Nucleus accumbens (tissue), 56 donors: ENCODE measurements around the gene TPH2.
A peak's percentile ranks its signal among the peaks of the same experiment; 100 is the strongest.

ENCODE experiments used
- DNase-seq, 56 donors: peaks; one replicate each; lab custom pipeline; 2025; lab: John Stamatoyannopoulos, UW

TPH2 gene

DNA sequence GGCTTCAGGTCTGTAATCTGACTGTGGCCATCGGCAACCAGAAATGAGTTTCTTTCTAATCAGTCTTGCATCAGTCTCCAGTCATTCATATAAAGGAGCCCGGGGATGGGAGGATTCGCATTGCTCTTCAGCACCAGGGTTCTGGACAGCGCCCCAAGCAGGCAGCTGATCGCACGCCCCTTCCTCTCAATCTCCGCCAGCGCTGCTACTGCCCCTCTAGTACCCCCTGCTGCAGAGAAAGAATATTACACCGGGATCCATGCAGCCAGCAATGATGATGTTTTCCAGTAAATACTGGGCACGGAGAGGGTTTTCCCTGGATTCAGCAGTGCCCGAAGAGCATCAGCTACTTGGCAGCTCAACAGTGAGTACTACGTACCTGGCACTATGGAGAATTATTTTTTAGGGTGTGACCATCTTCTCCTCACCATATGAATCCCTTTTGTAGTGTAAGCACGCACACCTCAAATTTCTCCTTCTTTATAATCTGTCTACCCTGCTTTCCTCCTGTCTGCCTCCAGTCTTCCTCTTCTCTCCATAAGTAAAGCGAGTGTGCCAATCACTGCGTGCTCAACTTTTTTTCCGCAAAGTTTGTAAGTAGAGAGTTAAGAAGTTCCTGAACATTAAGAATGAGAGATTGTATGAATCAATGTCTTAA lies at the start of gene TPH2:
Gene TPH2 (plus strand): TSS at position 118 of the 658 bp plus-strand sequence. CDS start 142 bp downstream, at position 260.
- DNase-seq = peak in 28 of 56 donors; percentile 1 to 57 (median 12)

DNA sequence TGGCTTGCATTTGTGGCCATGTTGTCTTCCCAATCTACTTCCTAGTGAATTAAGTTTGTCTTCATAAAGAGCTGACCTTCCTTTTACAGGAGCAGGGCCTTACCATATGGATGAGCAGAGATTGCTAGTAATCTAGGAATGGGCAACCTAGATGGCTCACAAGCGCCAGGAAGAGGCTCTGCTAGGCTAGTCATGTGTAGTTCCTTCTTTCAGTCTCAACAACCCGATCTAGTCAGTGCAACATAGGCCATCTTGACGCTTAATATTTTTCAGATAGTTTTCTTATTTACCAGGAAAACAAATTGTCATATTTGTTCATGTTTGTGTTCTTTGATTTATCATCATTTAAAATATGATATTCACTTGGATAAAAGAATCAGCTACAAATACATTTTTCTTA lies 48.2 kb upstream of the TPH2 start:
- no peak for DNase-seq

DNA sequence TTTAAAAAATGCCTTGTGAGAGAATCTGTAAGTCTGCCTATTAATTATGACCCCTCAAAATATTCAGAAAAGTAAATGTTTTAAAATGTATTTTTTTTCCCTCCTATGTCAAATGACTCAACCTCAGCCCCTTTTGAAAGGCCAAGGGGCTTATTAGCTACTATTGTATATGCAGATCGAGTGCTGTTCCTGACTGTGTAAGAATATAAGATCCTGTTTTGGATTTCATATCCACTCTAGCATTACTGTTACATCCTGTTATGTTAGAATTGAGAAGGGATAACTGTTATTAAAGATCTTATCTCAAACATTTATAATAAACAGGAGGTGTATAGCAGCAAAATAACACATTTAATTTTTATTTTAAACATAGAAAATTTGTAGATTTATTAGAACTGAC lies 46.6 kb upstream of the TPH2 start:
- no peak for DNase-seq

DNA sequence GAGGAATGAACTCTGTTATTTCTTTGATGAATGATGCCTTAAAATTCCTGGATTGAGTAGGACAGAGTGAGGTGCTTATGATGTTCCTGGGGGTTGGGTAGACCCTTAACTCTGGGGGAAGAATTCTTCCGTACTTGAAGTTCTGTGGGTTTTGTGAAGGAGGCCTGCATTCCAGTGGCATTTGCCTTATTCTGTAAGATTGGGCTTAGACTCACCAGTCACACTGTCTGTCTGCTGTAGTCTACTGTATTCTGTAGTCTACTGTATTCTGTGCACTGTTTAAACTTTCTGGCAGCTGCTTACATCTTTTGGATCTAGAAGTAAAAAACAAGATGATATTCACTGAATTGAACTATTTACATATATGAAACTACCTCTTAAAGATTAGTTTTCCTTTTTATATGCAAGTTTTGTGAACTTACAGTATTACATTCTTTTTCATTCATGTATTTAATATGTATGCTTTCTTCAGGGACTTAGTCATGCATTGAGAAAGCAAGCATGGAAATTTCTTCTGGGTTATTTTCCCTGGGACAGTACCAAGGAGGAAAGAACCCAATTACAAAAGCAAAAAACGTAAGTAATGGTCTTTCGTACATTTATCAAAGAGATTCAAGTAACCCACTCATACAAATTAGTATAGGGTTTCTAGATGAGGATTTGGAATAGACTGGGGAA lies 42.3 kb upstream of the TPH2 start:
- no peak for DNase-seq

DNA sequence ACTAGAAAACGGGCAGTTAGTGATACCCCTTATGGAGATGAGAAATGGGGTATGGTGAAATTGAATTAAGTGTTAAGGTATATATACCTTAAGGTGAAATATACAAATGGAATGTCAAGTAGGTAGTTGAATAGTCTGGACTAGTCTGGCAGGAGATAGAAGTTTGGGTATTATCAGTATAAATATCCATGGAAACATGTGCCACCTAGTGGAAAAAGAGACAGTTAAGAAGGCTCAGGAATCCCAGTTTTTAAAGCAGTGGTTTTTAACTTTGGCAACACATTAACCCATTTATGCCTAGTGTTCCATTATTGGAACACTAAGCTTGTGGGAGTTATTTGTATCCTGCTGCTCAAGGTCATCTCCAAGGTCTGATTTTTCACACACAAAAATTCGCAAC lies 38.6 kb upstream of the TPH2 start:
- no peak for DNase-seq

DNA sequence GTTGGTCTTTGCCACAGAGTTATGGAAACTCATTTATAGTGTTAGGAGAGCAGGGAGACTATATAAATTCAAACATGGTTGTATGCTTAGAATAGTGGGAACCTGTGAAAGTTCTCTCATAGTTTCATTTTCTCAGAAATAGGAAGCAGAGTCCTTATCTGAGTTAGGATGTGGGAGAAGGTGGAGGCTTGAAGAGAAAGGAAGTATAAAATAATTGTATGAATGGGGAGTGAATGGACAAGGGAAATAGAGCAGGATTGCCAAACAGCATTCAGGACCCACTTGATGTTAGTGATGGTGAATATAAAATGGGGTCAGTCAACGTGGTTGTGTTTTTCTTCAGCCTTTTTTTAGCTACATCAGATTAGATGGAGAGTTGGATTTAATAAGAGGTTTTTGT lies 34.0 kb upstream of the TPH2 start:
- DNase-seq = no peak

DNA sequence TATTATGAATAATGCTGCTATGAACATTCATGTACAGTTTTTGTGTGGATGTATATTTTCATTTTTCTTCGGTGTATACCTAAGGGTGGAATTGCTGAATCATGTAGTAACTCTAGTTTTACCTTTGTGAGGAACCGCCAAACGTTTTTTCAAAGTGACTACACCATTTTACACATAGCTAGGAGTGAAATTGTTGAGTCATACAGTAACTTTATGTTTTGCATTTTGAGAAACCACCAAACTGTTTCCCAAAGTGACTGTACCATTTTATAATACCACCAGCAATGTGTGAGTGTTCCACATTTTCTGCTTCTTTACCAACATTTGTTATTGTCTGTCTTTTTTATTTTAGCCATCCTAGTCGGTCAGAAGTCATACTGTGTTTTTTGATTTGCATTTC lies 3.1 kb upstream of the TPH2 start:
- no peak for DNase-seq

DNA sequence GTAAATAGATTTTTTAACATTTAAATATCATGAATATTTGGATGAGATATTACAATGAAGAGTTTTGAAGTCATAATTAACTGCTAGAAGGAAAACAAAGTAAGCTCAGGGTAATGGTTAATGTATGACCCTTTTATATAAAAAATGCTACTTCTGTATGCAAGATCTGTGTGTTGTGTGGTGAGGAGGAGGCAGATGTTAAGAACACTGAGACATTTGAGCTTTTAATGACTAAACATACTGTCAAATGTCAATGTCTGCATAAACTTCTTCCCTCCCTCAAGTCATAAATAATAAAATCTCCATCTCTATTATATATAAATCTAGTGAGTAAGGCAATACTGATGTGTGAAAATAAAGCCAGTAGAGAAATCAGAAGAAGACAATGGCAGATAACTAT lies 1.4 kb downstream of the TPH2 start:
- no peak for DNase-seq

DNA sequence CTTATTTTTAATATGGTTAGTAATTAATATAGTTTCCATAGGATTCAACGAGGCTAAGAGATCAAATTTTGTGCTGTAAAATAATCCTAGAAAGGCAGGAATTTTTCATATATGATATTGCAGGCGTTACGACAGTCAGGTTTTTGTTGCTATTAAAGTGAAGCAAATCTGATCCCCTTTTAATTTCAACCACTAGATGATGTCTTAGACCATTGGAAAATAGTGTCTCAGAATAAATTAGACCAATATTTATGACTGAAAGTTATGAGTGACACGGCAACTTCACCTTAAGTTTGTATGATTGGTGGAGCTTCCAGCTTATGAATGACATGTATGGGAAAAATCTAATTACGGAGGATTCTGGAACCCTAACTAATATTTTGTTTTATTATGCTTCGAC lies 2.5 kb downstream of the TPH2 start:
- no peak for DNase-seq

DNA sequence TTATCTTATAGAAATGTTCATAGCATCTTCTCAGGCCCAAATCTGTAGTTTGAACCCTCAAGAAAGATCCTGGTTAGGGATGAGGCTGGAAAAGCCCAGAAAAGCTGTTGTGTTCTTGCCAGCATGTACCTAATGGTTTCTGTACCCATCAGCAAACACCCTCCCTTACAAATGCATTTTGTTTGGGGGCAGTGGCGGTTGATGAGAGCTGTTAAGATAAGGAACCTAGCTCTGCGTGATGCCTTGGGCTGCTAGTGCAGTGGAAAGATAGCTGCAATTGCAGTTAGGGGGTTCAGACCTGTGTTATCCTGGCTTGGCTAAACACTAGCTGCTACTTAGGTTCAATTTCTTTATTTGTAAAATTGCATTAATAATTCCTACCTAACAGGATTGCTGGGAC lies 3.6 kb downstream of the TPH2 start:
- DNase-seq = no peak

DNA sequence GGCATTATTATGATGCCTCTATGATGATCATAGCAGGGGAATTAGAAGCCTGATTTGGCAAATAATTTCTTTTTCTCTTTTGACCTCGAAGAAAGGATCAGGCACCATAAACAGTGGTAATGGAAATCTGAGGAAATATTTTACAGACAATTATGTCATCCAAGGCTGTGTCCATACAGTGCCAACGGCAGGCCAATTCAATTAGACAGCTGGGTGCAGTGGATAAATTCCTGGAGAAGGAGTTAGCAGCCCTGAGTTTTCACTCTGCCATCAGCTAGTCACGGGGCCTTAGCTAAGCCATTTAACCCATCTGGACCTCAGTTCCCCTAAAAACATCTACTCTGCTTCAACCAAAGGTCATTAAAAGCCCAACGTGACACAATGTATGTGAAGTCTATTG lies 4.1 kb downstream of the TPH2 start:
- DNase-seq = no peak

DNA sequence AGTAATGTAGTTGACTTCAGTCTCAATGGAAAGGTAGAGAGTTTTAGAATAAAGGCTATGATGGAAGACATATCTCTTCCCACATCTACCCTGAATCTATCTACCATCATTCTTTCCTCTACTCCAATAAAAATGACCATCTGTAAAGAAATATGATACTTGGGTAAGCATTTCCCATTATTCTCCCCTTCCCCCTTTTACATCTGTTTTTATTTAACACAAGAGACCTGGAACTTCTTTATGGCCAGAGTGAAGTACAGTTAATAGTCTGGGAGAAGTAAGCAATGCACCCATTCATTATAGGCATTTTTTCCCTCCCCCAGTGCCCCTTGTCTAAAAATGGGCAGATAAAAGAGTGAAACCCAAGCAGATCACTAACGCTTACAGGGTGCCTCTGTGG lies 6.5 kb downstream of the TPH2 start:
- DNase-seq = no peak

DNA sequence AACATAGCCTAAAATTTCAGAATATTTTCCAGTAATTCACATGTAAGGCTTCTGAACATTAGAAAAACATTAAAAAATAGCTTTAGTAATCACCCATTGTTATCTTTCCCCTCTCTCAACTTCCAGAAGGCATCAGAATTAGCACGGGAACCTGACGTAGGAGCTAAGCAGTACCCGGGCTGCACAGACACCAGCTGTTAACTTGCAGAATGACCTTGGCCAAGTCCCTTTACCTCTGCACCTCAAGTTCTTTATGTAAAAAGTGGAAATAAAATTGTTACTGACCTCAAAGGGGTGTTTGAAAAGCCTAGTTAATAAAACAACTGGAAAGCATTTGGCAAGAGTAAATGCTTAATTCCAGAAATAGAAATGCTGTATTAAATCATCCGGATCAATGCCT lies 7.2 kb downstream of the TPH2 start:
- no peak for DNase-seq

DNA sequence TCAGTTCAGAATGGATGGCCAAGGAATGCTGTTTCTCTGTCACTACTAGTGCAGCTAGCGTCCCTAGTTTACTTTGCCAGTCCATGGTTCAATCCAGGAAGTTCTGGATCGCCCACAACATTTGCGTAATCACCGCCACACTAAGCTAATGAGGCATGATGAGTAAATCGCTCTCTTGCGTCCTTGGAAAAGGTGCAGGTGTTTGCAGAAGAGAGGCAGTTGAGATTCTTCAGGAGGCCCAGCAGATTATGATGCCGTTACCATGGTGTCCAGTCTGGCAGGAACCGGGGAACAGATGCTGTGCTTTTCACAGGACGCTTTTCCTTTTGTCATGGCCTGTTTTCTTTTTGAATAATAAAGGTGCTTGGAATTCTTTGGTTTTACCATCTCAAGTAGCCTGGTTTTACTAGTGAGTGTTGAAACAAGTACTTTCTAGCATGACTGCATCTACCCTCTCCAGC lies 9.0 kb downstream of the TPH2 start:
- DNase-seq = peak in 4 of 56 donors; percentile 1 to 4 (median 2)

DNA sequence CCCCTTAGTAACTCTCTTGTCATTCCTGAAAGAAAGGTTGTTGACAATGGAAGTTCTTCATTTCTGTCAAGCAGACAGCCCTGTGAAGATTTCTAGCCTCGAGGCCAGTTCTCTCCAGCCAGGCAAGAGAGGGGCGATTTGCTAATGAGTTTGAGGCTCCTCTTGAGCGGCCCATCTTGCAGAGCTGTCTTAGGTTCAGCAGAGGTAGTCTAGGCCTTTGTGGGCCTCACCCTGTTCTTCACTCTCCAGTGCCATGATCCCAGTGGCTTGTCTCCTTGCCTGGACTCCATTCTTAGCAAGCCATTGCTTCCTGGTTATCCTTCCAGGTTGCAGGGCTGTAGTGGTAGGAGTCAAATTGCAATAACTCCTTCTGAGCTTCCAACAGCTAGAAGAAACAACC lies 9.7 kb downstream of the TPH2 start:
- no peak for DNase-seq

DNA sequence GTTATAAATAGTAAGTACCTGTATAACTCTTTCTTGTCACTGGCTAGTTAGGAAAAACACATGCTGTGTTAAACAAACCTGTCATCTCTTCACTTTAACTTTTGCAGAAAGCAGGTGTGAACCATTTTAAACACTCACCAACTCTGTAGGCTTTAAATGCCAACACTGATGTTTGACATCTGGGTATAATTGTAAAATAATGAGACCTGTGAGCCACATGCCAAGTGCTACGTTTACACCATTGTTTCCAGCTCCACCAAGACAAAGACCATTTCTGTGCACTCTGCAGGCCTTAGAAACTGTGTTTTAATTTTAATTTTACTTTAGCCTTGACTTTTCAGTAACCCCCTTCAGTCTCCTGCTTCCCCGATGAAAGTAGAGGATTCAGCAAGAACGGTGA lies 11.0 kb downstream of the TPH2 start:
- DNase-seq = no peak

DNA sequence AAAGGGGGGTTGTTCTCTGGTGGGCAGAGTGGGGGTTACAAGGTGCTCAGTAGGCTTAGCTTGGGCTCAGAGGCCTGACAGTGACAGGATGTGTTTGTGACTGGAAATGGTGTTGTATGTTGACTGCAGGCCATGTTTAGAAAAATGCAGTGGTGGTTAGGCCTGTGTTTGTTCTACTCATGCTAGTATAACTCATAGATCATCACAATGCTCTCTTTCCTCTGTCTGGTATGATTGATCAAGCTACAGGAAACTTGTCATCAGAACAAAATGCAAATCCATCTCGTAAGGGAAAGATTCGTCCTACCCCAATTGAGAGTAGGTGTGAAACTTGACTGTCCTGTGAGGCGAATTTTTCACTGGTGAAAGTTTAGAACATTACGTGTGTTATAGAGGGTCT lies 11.8 kb downstream of the TPH2 start:
- no peak for DNase-seq

DNA sequence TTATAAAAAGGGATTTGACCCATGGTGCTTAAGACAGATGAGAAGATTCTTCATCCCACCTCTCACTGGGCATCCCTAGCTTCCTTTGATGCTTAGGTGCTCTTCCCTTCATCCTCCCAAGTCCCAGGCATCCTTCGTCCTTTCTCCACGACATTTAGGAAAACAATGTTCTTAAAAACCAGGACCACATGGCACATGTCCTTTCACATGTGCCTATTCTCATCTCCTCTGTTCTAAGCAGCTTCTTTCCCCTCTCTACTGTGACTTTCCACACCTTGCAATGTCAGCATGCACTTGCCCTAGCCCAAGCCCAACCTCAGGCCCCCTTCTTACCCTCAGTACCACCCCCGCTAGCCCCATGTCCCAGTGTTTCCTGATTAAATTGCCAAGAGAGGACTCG lies 12.2 kb downstream of the TPH2 start:
- no peak for DNase-seq

DNA sequence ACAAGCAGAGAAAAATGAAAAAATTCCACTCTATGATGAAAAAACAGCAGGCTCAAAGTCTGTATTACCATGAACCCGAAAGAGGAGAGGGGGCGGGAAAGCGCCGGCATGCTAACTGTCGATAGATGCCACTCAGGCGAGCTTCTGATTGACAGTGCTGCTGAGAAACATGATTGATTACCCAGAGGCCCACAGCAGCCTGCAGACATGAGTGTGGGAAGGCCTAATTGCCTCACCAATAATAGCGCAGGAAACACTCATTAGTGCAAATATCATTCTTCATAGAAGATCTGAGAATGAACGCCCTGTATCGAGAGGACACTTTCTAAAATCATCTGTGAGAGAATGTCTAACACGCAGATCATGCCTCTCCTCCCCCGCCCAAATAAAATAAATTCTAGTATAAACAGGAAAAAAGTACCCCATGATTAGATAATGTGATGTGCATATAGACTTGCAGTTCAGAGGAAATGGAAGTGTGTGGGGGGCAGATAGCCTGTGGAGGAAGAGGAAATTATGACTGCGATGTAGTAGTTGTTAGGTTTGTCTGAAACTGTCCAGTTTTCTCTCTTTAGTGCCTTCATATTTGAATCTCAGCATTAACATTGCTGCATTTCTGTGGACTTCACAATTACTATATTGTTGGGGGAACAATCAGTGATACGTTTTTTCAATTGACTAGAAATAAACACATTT lies 15.6 kb downstream of the TPH2 start:
- DNase-seq = peak in 1 of 56 donors; percentile 8

DNA sequence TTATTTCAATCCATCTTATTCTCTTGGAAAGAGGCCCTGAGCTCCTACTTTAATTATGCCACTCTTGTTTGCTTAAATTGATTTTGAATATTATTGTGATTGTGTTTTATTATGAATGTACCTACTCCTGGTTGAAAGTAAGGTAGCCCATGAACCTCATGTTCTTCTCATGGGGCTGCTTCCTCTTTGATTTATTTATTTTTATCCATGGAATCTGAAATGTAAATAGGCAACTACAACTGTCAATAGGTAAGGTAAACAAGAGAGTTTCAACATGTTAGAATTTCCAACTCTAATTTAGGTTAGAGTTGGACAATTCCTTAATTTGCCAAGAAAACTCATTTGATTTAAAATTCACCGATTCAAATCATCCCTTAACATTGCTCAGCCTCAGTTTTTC lies 16.2 kb downstream of the TPH2 start:
- no peak for DNase-seq

DNA sequence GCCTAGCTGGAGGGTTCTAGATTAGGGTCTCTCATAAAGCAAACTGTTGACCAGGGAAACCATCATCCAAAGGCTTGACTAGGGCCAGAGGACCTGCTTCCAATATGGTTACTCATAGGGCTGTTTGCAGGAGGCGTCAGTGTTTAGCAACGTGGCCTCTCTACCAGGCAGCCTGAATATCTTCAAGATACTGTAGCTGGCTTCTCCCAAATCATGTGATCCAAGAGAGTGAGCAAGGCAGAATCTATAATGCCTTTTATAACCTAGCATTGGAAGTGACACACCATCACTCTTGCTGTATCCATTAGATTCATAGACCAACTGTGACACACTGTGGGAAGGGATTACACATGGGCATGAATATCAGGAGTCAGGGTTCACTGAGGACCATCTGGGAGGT lies 17.3 kb downstream of the TPH2 start:
- no peak for DNase-seq

DNA sequence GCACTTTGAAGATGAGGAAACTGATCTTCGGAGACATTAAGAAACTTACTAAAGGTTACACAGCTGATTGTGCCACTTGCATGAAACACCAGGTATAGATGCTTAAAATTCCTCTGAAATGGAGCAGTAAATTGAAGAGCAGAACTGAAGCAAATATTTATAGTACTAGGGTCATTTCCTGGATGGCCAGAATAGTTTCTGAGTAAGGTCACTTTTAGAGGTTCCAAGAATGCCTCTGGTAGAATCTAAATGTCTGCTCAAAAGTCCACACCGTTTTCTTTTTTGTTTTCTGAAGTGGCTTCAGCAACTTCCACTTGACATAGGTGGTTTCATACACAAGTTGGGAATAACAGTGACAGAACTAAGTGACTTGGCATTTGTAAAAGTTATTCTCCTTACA lies 19.4 kb downstream of the TPH2 start:
- DNase-seq = no peak
